Omental fat pad (tissue), 4 donors: Measurements from ENCODE around the gene STT3B. TPM values are rescaled to one million over a fixed set of nuclear protein-coding genes. Genes with fewer than 3 reads are reported as not detected.

ENCODE experiments used
- ATAC-seq: fragments of 150-250 bp; one replicate; pipeline ENCODE4 v1.9.1; 2016; ENCODE audit warnings: mild to moderate bottlenecking, moderate library complexity; ENCODE audit not compliant: low FRiP score
- DNase-seq: peaks from one replicate; pipeline ENCODE4 v3.0.0-alpha.2; 2019; ENCODE audit warnings: low spot score
- CTCF ChIP-seq, 3 donors: fragments of 450-650 bp; IDR thresholded peaks; one replicate each; pipeline ENCODE4 v1.5.1; 2016 to 2017; ENCODE audit warnings: antibody characterized with exemption in 3 of 3, mild to moderate bottlenecking in 3 of 3, moderate library complexity in 2 of 3
- total RNA-seq, 4 donors: library from RNA; depleted of rRNA; stranded (reverse); fragments of >200 nt; gene quantifications; one replicate each; pipeline ENCODE4 v1.1.0, GENCODE V29; 2016

Gene STT3B
- total RNA-seq, 4 donors from 2014 or later, result 74.4 to 126 (median 97.5) TPM

GRCh38 chr3:31493149-31493548 is 39.6 kb upstream of the STT3B start:
- DNase-seq (no peak), ATAC-seq (no peak)
- no peak for TF ChIP-seq CTCF (IDR thresholded peaks at IDR 0.05)

GRCh38 chr3:31495971-31496665 is 36.6 kb upstream of the STT3B start:
- DNase-seq (no peak), ATAC-seq (no peak)
- no peak for TF ChIP-seq CTCF (IDR thresholded peaks at IDR 0.05)

- TF ChIP-seq CTCF (IDR thresholded peaks at IDR 0.05), result no peak
- ATAC-seq (no peak), DNase-seq (no peak)
These were observed 33.9 kb upstream of the STT3B start for GRCh38 chr3:31498791-31499190.

GRCh38 chr3:31499281-31499680 is 33.4 kb upstream of the STT3B start:
- DNase-seq (no peak), ATAC-seq (no peak)
- TF ChIP-seq CTCF (IDR thresholded peaks at IDR 0.05), result no peak

- TF ChIP-seq CTCF (IDR thresholded peaks at IDR 0.05), result no peak
- DNase-seq (no peak), ATAC-seq (no peak)
These were observed 29.9 kb upstream of the STT3B start for GRCh38 chr3:31502803-31503221.

GRCh38 chr3:31503456-31503855 is 29.3 kb upstream of the STT3B start:
- TF ChIP-seq CTCF (IDR thresholded peaks at IDR 0.05), result no peak
- DNase-seq (no peak), ATAC-seq (no peak)

GRCh38 chr3:31504230-31504629 is 28.5 kb upstream of the STT3B start:
- no peak for DNase-seq
- no peak for TF ChIP-seq CTCF (IDR thresholded peaks at IDR 0.05)
- ATAC-seq, result no peak
